Neural cell (in vitro differentiated cells): Measurements from ENCODE around the gene GPC1. TPM values are rescaled to one million over a fixed set of nuclear protein-coding genes. Genes with fewer than 3 reads are reported as not detected.

ENCODE experiments used
- H2AFZ ChIP-seq: fragments of 200-600, 300-800 bp; sonication (generic), shearing (Covaris generic); 2 replicates; pipeline ENCODE4 v1.6.0; 2014; ENCODE audit warnings: low read depth, mild to moderate bottlenecking, antibody characterized with exemption, low read length, moderate library complexity
- H3F3A ChIP-seq: fragments of 200-600 bp; shearing (Covaris generic); 2 replicates; pipeline ENCODE4 v1.6.1; 2016; ENCODE audit warnings: mild to moderate bottlenecking, moderate library complexity, mixed read lengths, antibody characterized with exemption, low read length; ENCODE audit not compliant: insufficient read depth, poor library complexity, severe bottlenecking
- H3K27ac ChIP-seq: fragments of 200-600, 300-800 bp; sonication (generic), shearing (Covaris generic); 2 replicates; pipeline ENCODE4 v1.5.1; 2014; ENCODE audit warnings: mild to moderate bottlenecking, low read length, moderate library complexity
- H3K27me3 ChIP-seq: fragments of 300-800, 200-600 bp; sonication (generic), shearing (Covaris generic); 2 replicates; pipeline ENCODE4 v1.6.0; 2014; ENCODE audit warnings: mild to moderate bottlenecking, low read depth, low read length, moderate library complexity; ENCODE audit not compliant: insufficient read depth
- H3K36me3 ChIP-seq: fragments of 300-800, 200-600 bp; sonication (generic), shearing (Covaris generic); 2 replicates; pipeline ENCODE4 v1.5.1; 2014; ENCODE audit warnings: mild to moderate bottlenecking, antibody characterized with exemption, low read length, moderate library complexity; ENCODE audit not compliant: insufficient read depth
- H3K4me2 ChIP-seq: fragments of 300-800, 200-600 bp; sonication (generic), shearing (Covaris generic); 2 replicates; pipeline ENCODE4 v1.6.0; 2014; ENCODE audit warnings: mild to moderate bottlenecking, low read length
- H3K4me3 ChIP-seq: fragments of 300-800, 200-600 bp; sonication (generic), shearing (Covaris generic); 2 replicates; pipeline ENCODE4 v1.5.1; 2014; ENCODE audit warnings: mild to moderate bottlenecking, low read length, moderate library complexity
- H3K79me2 ChIP-seq: fragments of 200-600 bp; shearing (Covaris generic); replicated peaks from 2 replicates; pipeline ENCODE4 v1.6.0; 2014; ENCODE audit warnings: mild to moderate bottlenecking, low read length, moderate library complexity; ENCODE audit not compliant: insufficient read depth
- H3K9ac ChIP-seq: fragments of 300-800, 200-600 bp; sonication (generic), shearing (Covaris generic); 2 replicates; pipeline ENCODE4 v1.6.1; 2016; ENCODE audit warnings: mild to moderate bottlenecking, low read length, mixed read lengths
- H3K9me2 ChIP-seq: fragments of 200-600 bp; shearing (Covaris generic); 2 replicates; pipeline ENCODE4 v1.6.1; 2016; ENCODE audit warnings: mild to moderate bottlenecking, low read length, mixed read lengths; ENCODE audit not compliant: insufficient read depth
- H3K9me3 ChIP-seq: fragments of 200-600, 300-800 bp; sonication (generic), shearing (Covaris generic); 2 replicates; pipeline ENCODE4 v1.6.1; 2016; ENCODE audit warnings: mild to moderate bottlenecking, mixed run types, low read length, moderate library complexity, mixed read lengths
- H4K20me1 ChIP-seq: fragments of 200-600 bp; shearing (Covaris generic); 2 replicates; pipeline ENCODE4 v1.6.1; 2016; ENCODE audit warnings: mild to moderate bottlenecking, mixed run types; ENCODE audit not compliant: insufficient read depth
- EP300 ChIP-seq: fragments of 450-650 bp; conservative IDR thresholded peaks from 2 replicates; pipeline ENCODE4 v1.6.1; 2014; ENCODE audit warnings: antibody characterized with exemption, mild to moderate bottlenecking, moderate library complexity; ENCODE audit not compliant: poor library complexity, severe bottlenecking
- EZH2 ChIP-seq: fragments of 200-600, 300-800 bp; shearing (Covaris generic), sonication (generic); IDR thresholded peaks from 2 replicates; pipeline ENCODE4 v1.6.1; 2014; ENCODE audit warnings: antibody characterized with exemption, low read length, borderline replicate concordance, mild to moderate bottlenecking; ENCODE audit not compliant: insufficient read depth, poor library complexity, severe bottlenecking
- MXI1 ChIP-seq: fragments of 450-650 bp; conservative IDR thresholded peaks from 2 replicates; pipeline ENCODE4 v1.6.1; 2014; ENCODE audit warnings: antibody characterized with exemption, mild to moderate bottlenecking; ENCODE audit not compliant: poor library complexity, severe bottlenecking
- POLR2AphosphoS5 ChIP-seq: IDR thresholded peaks from 2 replicates; pipeline ENCODE4 v1.6.1; 2012
- RAD21 ChIP-seq: fragments of 450-650 bp; conservative IDR thresholded peaks from 2 replicates; pipeline ENCODE4 v1.6.1; 2014; ENCODE audit warnings: antibody characterized with exemption, mild to moderate bottlenecking, moderate library complexity
- SMC3 ChIP-seq: fragments of 450-650 bp; conservative IDR thresholded peaks from 2 replicates; pipeline ENCODE4 v1.6.1; 2014; ENCODE audit warnings: antibody characterized with exemption, mild to moderate bottlenecking, moderate library complexity; ENCODE audit not compliant: poor library complexity
- TAF1 ChIP-seq: IDR thresholded peaks from 2 replicates; pipeline ENCODE4 v1.6.1; 2012; ENCODE audit warnings: low read depth
- polyA plus RNA-seq: library from polyadenylated mRNA; depleted of rRNA; stranded (reverse); fragments of >200 nt; gene quantifications from 2 replicates; pipeline ENCODE4 v1.2.3, GENCODE V29; 2014
- TF ChIP-seq, protein P1 (sequence below): fragments of 450-650 bp; IDR thresholded peaks from 2 replicates; pipeline ENCODE4 v1.5.1; 2014; ENCODE audit warnings: antibody characterized with exemption, mild to moderate bottlenecking, moderate library complexity; ENCODE audit not compliant: poor library complexity, severe bottlenecking
- TF ChIP-seq, protein P2 (sequence below): IDR thresholded peaks from 2 replicates; pipeline ENCODE4 v1.6.1; 2012; ENCODE audit warnings: borderline replicate concordance

The GPC1 gene
- polyA plus RNA-seq, 1 donor from 2014 or later, result 74.0 TPM

DNA sequence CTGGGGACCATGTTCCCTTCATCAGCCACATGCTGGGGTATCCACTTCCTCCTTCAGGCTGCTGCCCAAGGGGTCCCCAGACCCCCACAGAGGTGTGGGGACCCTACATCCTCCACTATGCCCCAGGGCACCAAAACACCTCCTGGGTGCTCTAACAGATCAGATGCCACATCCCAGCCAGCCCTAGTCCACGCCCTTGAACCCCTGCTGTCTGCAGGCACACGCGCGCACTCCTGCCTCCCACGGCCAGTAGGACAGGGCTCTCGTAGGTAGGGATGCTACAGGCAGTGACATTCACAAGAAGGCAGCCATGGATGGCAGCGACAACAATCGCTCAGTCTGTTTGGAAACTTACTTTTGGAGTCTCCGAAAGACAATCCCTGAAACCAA lies 3.0 kb upstream of the GPC1 start:
- H3K4me2 ChIP-seq, result no peak overlapping the region
- no peaks in the 10 kb centered on the region for H3K9me2 ChIP-seq
- H4K20me1 ChIP-seq, result peaks cover 9% of the 10 kb centered on the region
- H3K9me3 ChIP-seq, result no peaks in the 10 kb centered on the region
- no peak overlapping the region for H3K9ac ChIP-seq
- TF ChIP-seq, protein P1, sequence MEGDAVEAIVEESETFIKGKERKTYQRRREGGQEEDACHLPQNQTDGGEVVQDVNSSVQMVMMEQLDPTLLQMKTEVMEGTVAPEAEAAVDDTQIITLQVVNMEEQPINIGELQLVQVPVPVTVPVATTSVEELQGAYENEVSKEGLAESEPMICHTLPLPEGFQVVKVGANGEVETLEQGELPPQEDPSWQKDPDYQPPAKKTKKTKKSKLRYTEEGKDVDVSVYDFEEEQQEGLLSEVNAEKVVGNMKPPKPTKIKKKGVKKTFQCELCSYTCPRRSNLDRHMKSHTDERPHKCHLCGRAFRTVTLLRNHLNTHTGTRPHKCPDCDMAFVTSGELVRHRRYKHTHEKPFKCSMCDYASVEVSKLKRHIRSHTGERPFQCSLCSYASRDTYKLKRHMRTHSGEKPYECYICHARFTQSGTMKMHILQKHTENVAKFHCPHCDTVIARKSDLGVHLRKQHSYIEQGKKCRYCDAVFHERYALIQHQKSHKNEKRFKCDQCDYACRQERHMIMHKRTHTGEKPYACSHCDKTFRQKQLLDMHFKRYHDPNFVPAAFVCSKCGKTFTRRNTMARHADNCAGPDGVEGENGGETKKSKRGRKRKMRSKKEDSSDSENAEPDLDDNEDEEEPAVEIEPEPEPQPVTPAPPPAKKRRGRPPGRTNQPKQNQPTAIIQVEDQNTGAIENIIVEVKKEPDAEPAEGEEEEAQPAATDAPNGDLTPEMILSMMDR, result no peak
- TF ChIP-seq TAF1, result no peak
- no peak for TF ChIP-seq RAD21
- TF ChIP-seq EP300, result no peak
- TF ChIP-seq SMC3, result no peak
- no peak for TF ChIP-seq MXI1
- no peak for TF ChIP-seq EZH2
- no peak for TF ChIP-seq POLR2AphosphoS5
- TF ChIP-seq, protein P2, sequence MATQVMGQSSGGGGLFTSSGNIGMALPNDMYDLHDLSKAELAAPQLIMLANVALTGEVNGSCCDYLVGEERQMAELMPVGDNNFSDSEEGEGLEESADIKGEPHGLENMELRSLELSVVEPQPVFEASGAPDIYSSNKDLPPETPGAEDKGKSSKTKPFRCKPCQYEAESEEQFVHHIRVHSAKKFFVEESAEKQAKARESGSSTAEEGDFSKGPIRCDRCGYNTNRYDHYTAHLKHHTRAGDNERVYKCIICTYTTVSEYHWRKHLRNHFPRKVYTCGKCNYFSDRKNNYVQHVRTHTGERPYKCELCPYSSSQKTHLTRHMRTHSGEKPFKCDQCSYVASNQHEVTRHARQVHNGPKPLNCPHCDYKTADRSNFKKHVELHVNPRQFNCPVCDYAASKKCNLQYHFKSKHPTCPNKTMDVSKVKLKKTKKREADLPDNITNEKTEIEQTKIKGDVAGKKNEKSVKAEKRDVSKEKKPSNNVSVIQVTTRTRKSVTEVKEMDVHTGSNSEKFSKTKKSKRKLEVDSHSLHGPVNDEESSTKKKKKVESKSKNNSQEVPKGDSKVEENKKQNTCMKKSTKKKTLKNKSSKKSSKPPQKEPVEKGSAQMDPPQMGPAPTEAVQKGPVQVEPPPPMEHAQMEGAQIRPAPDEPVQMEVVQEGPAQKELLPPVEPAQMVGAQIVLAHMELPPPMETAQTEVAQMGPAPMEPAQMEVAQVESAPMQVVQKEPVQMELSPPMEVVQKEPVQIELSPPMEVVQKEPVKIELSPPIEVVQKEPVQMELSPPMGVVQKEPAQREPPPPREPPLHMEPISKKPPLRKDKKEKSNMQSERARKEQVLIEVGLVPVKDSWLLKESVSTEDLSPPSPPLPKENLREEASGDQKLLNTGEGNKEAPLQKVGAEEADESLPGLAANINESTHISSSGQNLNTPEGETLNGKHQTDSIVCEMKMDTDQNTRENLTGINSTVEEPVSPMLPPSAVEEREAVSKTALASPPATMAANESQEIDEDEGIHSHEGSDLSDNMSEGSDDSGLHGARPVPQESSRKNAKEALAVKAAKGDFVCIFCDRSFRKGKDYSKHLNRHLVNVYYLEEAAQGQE, result no peak
- no peaks in the 10 kb centered on the region for H3F3A ChIP-seq
- H3K27ac ChIP-seq, result no peak overlapping the region
- no peak overlapping the region for H3K4me3 ChIP-seq
- no peaks in the 10 kb centered on the region for H3K27me3 ChIP-seq
- no peaks in the 10 kb centered on the region for H3K36me3 ChIP-seq
- no peak overlapping the region for H2AFZ ChIP-seq
- peaks cover 13% of the 10 kb centered on the region for H3K79me2 ChIP-seq

GRCh38 chr2:240432820-240433801 lies 2.4 kb upstream of the GPC1 start:
- Histone ChIP-seq H3K4me2 (no peak overlapping the region), H3K27ac (no peak overlapping the region), H3K4me3 (no peak overlapping the region)

More at GRCh38 chr2:240432820-240433801, 2.4 kb upstream of the GPC1 start:
- Histone ChIP-seq H3F3A (no peaks in the 10 kb centered on the region), H4K20me1 (peaks cover 15% of the 10 kb centered on the region), H3K9ac (no peak overlapping the region), H3K79me2 (peaks cover 20% of the 10 kb centered on the region), H3K9me3 (no peaks in the 10 kb centered on the region), H3K36me3 (no peaks in the 10 kb centered on the region), H2AFZ (no peak overlapping the region), H3K9me2 (no peaks in the 10 kb centered on the region), H3K27me3 (no peaks in the 10 kb centered on the region)
- no peak for TF ChIP-seq RAD21
- TF ChIP-seq, protein P1, result no peak
- TF ChIP-seq POLR2AphosphoS5, result no peak
- no peak for TF ChIP-seq TAF1
- TF ChIP-seq MXI1, result no peak
- TF ChIP-seq SMC3, result no peak
- TF ChIP-seq, protein P2, result no peak
- TF ChIP-seq EZH2, result no peak
- TF ChIP-seq EP300, result no peak
